Fibroblast of peridontal ligament (primary cell): ENCODE data around the gene AFAP1.

Experiments used
- DNase-seq: peaks from one replicate; pipeline ENCODE4 v3.0.0-alpha.2; 2010; ENCODE audit errors: extremely low read depth

Gene AFAP1

GRCh38 chr4:7867701-7868435 lies 71.8 kb downstream of the AFAP1 start:
- DNase-seq: peak; percentile 53

GRCh38 chr4:7867191-7867590 lies 72.5 kb downstream of the AFAP1 start:
- DNase-seq: no peak

GRCh38 chr4:7865533-7865932 lies 74.1 kb downstream of the AFAP1 start:
- DNase-seq: no peak

GRCh38 chr4:7864685-7865084 lies 75.0 kb downstream of the AFAP1 start:
- no peak for DNase-seq

GRCh38 chr4:7863911-7864681 lies 75.6 kb downstream of the AFAP1 start:
- DNase-seq: no peak

- DNase-seq: peak; percentile 65
These were observed 77.0 kb downstream of the AFAP1 start for GRCh38 chr4:7862561-7863192.

- peak; percentile 97 for DNase-seq
These were observed 78.2 kb downstream of the AFAP1 start for GRCh38 chr4:7861440-7861881.

GRCh38 chr4:7860600-7861163 lies 79.0 kb downstream of the AFAP1 start:
- DNase-seq: no peak

- no peak for DNase-seq
These were observed 80.3 kb downstream of the AFAP1 start for GRCh38 chr4:7859326-7859725.

- no peak for DNase-seq
These were observed 81.2 kb downstream of the AFAP1 start for GRCh38 chr4:7858498-7858897.

GRCh38 chr4:7857993-7858392 lies 81.7 kb downstream of the AFAP1 start:
- no peak for DNase-seq

GRCh38 chr4:7857238-7857701 lies 82.4 kb downstream of the AFAP1 start:
- peak; percentile 96 for DNase-seq

- no peak for DNase-seq
These were observed 83.9 kb downstream of the AFAP1 start for GRCh38 chr4:7855731-7856130.

GRCh38 chr4:7854697-7855370 lies 84.8 kb downstream of the AFAP1 start:
- no peak for DNase-seq

GRCh38 chr4:7854216-7854615 lies 85.4 kb downstream of the AFAP1 start:
- no peak for DNase-seq

GRCh38 chr4:7853271-7853670 lies 86.4 kb downstream of the AFAP1 start:
- DNase-seq: no peak

GRCh38 chr4:7852568-7853185 lies 87.0 kb downstream of the AFAP1 start:
- DNase-seq: no peak

GRCh38 chr4:7850489-7850888 lies 89.2 kb downstream of the AFAP1 start:
- no peak for DNase-seq

- DNase-seq: peak; percentile 32
These were observed 92.5 kb downstream of the AFAP1 start for GRCh38 chr4:7847206-7847605.

GRCh38 chr4:7845493-7846128 lies 94.0 kb downstream of the AFAP1 start:
- no peak for DNase-seq

- peak; percentile 72 for DNase-seq
These were observed 95.1 kb downstream of the AFAP1 start for GRCh38 chr4:7844594-7844991.
